NCI-H128 (cell line): Measurements from ENCODE around the gene TBC1D21.

ENCODE experiments used
- DNase-seq: peaks from one replicate; lab custom pipeline; 2025; ENCODE audit not compliant: unreplicated experiment; lab: John Stamatoyannopoulos, UW

The TBC1D21 gene

GRCh38 chr15:73888224-73889041 is 15.1 kb downstream of the TBC1D21 start:
- no peak for DNase-seq

- no peak for DNase-seq
Observed at GRCh38 chr15:73889053-73889761, 15.8 kb downstream of the TBC1D21 start.

- no peak for DNase-seq
Observed at GRCh38 chr15:73889762-73890124, 16.4 kb downstream of the TBC1D21 start.

- DNase-seq: no peak
Observed at GRCh38 chr15:73891328-73892315, 18.3 kb downstream of the TBC1D21 start.

- no peak for DNase-seq
Observed at GRCh38 chr15:73892446-73893226, 19.3 kb downstream of the TBC1D21 start.

GRCh38 chr15:73894133-73894814 is 20.9 kb downstream of the TBC1D21 start:
- no peak for DNase-seq

DNA sequence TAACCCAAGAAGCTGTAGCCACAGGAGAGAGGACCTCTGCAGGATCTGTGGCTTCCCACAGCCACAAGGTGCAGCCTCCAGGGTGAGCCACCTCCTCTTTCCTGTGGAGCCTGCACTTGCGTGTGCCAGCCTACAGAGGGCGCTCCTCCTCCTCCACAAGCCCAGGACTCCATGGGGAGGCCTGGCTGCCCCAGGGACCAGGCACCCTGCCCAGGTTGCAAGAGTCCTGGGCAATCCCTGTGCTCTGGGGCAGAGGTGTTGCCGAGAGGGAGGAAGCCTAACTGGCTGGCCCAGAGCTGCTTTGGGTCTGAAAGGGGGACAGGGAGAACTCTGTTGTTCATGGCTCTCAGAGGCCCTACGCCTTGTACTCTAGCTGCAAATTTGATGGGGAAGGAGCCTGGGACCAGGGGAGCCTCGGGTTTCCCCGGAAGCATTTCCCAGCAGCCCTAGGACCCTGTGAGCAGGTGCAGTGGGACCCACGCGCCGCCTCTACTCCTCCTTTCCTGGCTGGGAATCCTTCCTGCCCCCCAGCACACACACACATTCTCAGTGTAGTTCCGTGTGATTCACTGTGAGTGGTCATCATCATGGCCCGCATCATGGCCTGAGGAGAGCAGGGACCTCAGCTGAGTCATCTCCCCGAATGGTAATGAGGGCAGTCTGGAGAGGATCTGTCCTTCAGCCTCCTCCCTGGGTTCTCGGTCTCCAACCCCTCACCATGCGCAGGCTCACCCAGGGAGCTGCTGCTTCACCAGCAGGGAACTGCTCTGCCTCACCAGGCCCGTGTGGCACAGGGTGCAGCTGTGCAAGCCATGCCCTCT is 24.3 kb downstream of the TBC1D21 start:
- DNase-seq: no peak

GRCh38 chr15:73899197-73900094 is 26.1 kb downstream of the TBC1D21 start:
- DNase-seq: no peak

DNA sequence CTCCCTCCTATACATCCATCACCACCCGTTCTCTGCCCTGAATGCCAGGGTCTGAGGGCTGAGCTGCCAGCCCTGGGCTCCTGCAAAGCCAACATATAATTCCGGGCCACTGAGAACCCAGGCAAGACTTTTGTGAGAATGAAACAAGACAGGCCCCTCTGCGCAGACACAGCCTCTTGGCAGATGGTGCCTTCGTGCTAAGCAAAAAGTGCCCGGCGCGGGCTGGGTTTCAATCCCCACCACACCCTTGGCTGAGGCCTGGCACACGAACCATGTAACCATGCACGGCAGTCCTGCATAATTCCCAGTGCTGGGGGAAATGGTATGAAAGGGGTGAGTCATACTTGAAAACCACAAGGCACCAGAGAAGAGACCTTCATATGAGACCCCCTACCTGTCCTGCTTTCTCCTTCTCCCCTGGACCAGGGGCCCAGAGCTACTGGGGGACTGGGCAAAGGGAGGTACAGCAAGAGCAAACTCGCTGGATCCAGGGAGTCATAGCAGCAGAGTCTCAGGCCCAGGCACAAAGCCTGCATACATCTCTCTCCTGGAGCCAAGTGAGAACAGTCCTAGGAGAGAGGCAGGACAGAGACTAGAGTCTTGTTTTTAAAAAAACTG is 26.8 kb downstream of the TBC1D21 start:
- DNase-seq: no peak

- DNase-seq: no peak
Observed at GRCh38 chr15:73901126-73901810, 27.9 kb downstream of the TBC1D21 start.

DNA sequence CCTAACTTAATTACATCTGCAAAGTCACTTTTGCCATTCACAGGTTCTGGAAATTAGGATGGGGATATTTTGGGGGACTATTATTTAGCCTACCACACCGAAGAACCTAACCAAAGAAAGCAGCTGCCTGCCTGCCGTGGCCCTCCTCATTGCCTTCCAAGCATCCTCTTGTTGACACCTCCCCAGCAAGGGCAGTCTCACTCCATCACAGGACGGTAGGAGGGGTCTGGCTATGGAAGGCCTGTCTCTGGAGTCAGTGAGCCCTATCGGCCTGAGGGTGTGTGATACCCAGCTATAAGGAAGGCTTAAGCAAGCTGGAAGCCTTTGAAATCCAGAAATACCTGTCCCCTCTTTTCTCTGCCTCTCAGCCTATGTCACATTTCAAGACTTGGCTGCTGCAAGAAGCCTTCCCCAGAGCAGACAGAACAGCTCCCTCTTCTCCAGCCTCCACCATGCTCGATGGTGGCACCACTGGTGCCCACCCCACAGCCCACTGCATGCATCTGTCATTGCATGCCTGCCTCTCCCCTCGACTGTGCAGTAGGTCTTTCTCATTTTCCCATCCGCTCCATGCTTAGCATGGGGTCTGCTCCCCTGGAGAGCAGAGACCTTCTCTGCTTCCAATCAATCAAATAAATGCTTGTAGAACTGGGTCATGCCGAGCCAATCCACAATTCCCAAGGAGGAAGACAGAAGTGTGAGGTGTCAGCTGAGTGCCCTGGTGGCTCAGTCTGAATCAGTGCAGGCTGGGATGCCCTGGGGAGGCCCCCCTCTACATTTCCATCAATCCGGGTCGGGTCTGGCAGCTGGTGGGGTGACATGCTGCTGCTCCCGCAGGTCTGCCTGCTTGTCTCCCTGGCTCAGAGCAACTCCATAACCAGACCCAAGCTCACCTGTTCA is 29.0 kb downstream of the TBC1D21 start:
- DNase-seq: no peak

DNA sequence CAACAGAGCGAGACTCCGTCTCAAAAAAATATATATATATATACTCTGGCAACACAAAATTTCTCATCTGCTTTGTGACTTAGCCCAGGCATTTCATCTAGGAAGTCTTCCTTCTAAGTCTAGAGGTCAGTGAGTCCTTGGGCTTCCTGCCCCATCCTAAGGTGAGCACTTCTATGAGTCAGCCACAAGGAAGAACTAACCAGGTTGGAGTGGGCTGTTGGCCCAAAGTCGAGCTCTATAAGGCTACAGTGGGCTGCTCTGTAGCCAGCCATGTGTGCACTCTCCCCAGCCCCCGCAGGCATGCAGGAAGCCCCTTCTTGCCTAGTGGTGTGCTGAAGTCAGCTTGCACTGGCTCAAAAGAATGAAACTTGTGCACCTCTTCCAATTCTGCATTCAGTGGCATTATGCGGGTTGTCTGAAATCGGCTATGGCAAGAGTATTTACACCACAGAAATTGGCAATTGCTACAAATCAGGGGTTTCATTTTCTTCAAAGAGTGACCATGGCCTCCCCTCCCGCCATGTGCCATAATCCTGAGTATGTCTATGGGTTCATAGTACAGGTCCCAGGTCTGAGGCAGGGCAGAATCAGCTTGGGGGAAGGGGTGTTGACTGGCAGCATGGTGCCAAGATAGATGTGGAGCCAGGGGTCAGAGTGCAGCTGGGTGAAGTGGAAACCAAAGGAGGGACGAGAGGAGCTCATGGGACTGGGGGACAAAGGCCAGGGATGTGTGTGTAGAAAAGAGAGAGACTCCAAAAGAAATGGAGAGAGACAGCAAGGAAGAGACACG is 30.9 kb downstream of the TBC1D21 start:
- DNase-seq: no peak

GRCh38 chr15:73905225-73905827 is 32.0 kb downstream of the TBC1D21 start:
- DNase-seq: no peak

DNA sequence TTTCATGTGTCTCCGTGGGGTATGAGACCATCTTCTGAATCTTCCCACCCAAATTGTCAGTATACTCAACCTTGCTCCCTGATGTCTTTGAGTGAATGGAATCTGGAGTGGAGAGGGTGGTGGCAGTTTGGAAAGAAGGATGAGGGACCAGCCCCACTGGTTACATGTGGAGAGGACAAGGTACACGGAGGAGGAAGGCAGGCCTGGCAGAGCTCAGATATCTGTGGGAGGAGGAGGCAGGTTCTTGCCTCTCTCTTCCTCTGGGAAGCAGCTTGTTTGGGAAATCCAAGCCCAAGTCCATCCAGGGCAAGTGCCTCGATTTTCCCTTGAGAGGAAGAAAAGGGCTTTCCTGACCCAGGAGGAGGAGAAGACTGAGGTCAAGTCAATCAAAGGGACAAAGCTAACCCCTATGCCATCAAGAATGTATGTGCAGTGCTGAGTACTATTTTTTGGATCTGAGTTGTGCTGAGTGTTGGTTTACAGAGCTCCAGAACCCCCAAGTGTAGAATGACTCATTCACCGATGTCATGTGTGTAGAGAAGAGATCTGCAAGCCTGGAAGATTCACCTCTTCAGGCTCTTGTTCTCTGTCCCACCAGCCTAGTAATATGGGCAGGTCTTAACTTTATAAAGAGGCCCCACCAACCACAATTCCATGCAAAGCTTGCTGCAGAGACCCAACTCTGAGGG is 33.1 kb downstream of the TBC1D21 start:
- DNase-seq: no peak
